ENCODE results near the gene PRELID3B. TPM values are rescaled to one million over a fixed set of nuclear protein-coding genes. Genes with fewer than 3 reads are reported as not detected.

PRELID3B gene
- total RNA-seq, 6 experiments from 2014 or later, result 16.3 to 37.5 (median 23.3) TPM

DNA sequence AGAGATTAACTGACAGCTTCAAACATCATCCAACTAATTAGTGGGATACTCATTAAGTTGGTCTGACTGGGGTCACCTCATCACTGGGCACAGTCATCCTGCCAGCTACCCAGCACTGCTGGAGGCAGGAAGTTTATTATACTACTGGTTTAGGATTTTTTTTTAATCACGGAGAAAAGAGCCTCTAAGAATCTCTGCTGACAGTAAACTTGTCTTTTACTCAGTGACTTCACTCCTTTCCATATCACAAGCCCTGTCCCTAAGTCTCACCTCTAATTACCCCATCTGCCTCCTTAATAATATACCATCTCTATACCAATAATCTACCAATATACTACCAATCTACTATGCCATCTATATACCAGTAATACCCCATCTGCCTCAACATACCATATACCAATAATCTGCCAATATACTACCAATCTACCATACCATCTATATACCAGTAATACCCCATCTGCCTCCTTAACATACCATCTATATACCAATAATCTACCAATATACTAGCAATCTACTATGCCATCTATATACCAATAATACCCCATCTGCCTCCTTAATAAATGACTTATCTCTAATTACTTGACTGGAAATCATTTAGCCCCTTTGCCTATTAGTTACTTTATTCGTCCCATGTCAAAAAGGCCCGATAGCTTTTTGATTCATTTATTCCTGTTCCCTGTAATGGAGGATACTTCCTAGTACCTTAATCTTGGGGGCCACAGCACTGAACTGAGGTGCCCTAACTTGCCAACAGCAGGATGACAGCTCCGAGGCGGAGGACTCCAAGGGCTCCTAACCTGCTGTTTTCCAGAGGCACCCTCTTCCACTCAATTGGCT is 15.5 kb downstream of the PRELID3B start:
- no peaks in the 10 kb centered on the region for H3K9me3 ChIP-seq
- peaks cover 0 to 39% (median 14%) of the 10 kb centered on the region in 4 donors for H3K4me1 ChIP-seq
- TF ChIP-seq, protein P1, sequence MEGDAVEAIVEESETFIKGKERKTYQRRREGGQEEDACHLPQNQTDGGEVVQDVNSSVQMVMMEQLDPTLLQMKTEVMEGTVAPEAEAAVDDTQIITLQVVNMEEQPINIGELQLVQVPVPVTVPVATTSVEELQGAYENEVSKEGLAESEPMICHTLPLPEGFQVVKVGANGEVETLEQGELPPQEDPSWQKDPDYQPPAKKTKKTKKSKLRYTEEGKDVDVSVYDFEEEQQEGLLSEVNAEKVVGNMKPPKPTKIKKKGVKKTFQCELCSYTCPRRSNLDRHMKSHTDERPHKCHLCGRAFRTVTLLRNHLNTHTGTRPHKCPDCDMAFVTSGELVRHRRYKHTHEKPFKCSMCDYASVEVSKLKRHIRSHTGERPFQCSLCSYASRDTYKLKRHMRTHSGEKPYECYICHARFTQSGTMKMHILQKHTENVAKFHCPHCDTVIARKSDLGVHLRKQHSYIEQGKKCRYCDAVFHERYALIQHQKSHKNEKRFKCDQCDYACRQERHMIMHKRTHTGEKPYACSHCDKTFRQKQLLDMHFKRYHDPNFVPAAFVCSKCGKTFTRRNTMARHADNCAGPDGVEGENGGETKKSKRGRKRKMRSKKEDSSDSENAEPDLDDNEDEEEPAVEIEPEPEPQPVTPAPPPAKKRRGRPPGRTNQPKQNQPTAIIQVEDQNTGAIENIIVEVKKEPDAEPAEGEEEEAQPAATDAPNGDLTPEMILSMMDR (IDR thresholded peaks at IDR 0.05), result no peak
- TF ChIP-seq POLR2A (IDR thresholded peaks at IDR 0.05), result no peak
- no peak overlapping the region for H3K4me3 ChIP-seq
- DNase-seq (no peak), ATAC-seq (no peak)
- peaks cover 4 to 56% (median 15%) of the 10 kb centered on the region in 4 donors for H3K36me3 ChIP-seq
- no peak overlapping the region for H3K27ac ChIP-seq
- intact Hi-C loops (cut with DNase I), result no loop called here
- no peaks in the 10 kb centered on the region for H3K27me3 ChIP-seq
- 82% methylated on average over 5 of the region's 5 CpGs for WGBS (ENCODE audit: insufficient coverage, low coverage, low lambda C conversion rate, missing lambda C conversion rate)

DNA sequence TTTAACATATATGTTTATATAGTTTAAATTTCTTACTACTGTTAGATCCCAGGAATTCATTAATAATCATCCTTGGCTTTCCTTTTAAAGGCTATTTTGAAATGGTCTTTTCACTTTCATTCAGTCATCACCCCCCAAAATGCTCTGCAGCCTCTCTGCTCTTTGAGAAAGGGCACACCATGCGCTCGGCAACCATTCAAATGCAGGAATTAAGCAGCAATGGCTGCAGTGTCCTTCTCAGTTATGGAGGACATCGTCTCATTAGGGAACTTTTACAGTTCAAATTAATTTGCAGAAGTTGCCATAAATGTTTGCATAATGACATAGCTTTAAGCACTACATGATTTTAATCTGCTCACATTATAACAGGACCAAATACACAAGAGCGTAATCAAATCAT is 17.1 kb downstream of the PRELID3B start:
- WGBS (ENCODE audit: insufficient coverage, low coverage, low lambda C conversion rate, missing lambda C conversion rate), result 98% methylated on average over 4 of the region's 4 CpGs
- ATAC-seq, result no peak
- Histone ChIP-seq H3K36me3 (peaks cover 4 to 56% (median 15%) of the 10 kb centered on the region in 4 donors), H3K4me1 (peaks cover 0 to 30% (median 6%) of the 10 kb centered on the region in 4 donors), H3K27me3 (no peaks in the 10 kb centered on the region), H3K9me3 (no peaks in the 10 kb centered on the region), H3K4me3 (no peak overlapping the region), H3K27ac (no peak overlapping the region)
- DNase-seq, result no peak
- intact Hi-C loops (cut with DNase I), result no loop called here
- TF ChIP-seq POLR2A (IDR thresholded peaks at IDR 0.05), result no peak
- TF ChIP-seq, protein P1 (IDR thresholded peaks at IDR 0.05), result no peak

DNA sequence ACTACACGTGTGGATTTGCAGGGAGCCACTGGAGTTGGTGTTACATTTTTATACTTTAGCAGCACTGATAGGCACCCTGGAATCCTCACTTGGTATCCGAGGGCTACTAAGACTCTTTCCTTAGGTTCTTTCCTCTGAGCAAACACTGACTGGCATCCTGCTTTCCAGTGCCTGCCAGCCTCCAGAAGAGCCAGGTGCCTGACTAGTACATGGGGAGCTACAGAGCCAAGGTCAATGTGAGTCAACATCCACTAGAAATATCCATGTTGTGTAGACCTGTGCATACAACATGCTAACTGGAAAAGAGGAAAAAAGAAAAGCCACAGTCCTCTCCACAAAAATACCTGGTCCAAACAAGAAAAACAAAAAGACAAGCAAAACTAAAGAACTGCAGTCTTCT is 17.5 kb downstream of the PRELID3B start:
- Histone ChIP-seq H3K27ac (no peak overlapping the region), H3K27me3 (no peaks in the 10 kb centered on the region), H3K36me3 (peaks cover 4 to 52% (median 14%) of the 10 kb centered on the region in 4 donors), H3K4me3 (no peak overlapping the region), H3K4me1 (peaks cover 0 to 26% (median 4%) of the 10 kb centered on the region in 4 donors), H3K9me3 (no peaks in the 10 kb centered on the region)
- intact Hi-C loops (cut with DNase I), result no loop called here
- TF ChIP-seq, protein P1 (IDR thresholded peaks at IDR 0.05), result no peak
- no peak for TF ChIP-seq POLR2A (IDR thresholded peaks at IDR 0.05)
- DNase-seq (no peak), ATAC-seq (peak in 3 of 4 donors; percentile 40 to 72 (median 53))
- WGBS (ENCODE audit: insufficient coverage, low coverage, low lambda C conversion rate, missing lambda C conversion rate), result 63% methylated on average over 2 of the region's 2 CpGs

DNA sequence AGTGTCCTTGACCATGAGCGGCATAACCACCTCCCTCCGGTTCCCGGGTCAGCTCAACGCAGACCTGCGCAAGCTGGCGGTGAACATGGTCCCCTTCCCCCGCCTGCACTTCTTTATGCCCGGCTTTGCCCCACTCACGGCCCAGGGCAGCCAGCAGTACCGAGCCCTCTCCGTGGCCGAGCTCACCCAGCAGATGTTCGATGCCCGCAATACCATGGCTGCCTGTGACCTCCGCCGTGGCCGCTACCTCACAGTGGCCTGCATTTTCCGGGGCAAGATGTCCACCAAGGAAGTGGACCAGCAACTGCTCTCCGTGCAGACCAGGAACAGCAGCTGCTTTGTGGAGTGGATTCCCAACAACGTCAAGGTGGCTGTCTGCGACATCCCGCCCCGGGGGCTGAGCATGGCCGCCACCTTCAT is 18.5 kb downstream of the PRELID3B start:
- no peaks in the 10 kb centered on the region for H3K9me3 ChIP-seq
- peaks cover 0 to 16% (median 0%) of the 10 kb centered on the region in 4 donors for H3K4me1 ChIP-seq
- no peaks in the 10 kb centered on the region for H3K27me3 ChIP-seq
- no peak overlapping the region for H3K27ac ChIP-seq
- DNase-seq (no peak), ATAC-seq (no peak)
- no peak for TF ChIP-seq POLR2A (IDR thresholded peaks at IDR 0.05)
- TF ChIP-seq, protein P1 (IDR thresholded peaks at IDR 0.05), result no peak
- H3K36me3 ChIP-seq, result peaks cover 0 to 43% (median 8%) of the 10 kb centered on the region in 4 donors
- H3K4me3 ChIP-seq, result no peak overlapping the region
- 100% methylated on average over 5 of the region's 24 CpGs for WGBS (ENCODE audit: insufficient coverage, low coverage, low lambda C conversion rate, missing lambda C conversion rate)
- intact Hi-C loops (cut with DNase I), result no loop called here

Measured in right lobe of liver (tissue), 6 donors.